ENCODE data around the gene PPP1CC. TPM values are rescaled to one million over a fixed set of nuclear protein-coding genes. Genes with fewer than 3 reads are reported as not detected.

The PPP1CC gene
- total RNA-seq, 1 donor from 2014 or later: 288 TPM

GRCh38 chr12:110690127-110690430 is 52.6 kb downstream of the PPP1CC start:
- no peaks in the 10 kb centered on the region for H3K36me3 Mint-ChIP-seq (ENCODE audit: low read depth)
- peak overlapping the region; percentile 88 for H3K4me3 Mint-ChIP-seq
- peaks cover 11% of the 10 kb centered on the region for H3K4me1 Mint-ChIP-seq
- H3K9me3 Mint-ChIP-seq: no peaks in the 10 kb centered on the region
- DNase-seq (ENCODE audit: low read depth, low spot score): no peak
- TF ChIP-seq CTCF (conservative IDR thresholded peaks at IDR 0.05): no peak
- peak overlapping the region; percentile 75 for H3K27ac Mint-ChIP-seq (ENCODE audit: unreplicated experiment)
- peaks cover 5% of the 10 kb centered on the region for H3K27me3 Mint-ChIP-seq (ENCODE audit: low read depth)

DNA sequence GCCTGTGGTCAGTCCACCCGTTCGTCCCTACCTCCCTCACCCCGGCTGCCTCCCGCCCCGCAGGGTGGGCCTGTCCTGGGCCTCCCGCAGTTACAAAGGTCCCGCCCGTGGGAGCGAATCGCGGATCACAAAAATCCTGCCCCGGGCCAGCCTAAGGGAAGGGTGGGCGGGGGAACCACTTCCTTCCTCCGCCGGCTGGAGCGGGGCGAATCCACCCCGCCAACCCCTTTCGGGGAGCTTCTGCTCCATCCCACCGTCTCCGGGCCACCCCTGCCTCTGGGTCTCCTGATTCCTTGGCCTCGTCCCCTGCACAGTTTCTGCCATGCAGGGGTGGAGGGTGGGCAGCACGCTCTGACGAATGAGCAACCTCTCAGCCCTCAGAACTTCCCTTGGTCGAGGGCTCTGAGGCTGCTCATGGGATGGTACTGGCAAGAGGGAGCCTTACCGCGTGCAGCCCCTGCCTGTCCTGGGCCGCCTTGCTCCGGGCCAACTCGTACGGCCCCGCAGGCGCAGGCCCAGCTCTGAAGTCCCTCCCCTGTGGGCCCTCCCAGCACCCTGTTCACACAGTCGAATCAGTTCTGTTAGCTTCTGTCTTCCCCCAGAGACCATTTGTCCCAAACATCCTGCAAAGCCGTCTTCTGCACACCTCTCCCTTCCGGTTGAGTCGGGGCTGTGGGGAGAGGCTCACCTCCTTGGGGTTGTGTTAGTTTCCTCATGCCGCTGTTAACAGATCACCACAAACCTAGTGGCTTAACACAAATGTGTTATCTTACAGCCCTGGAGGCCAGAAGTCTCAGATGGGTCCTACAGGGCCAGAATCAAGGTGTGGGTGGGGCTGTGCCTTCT is 53.2 kb downstream of the PPP1CC start:
- H3K4me1 Mint-ChIP-seq: peaks cover 11% of the 10 kb centered on the region
- H3K27me3 Mint-ChIP-seq (ENCODE audit: low read depth): peaks cover 5% of the 10 kb centered on the region
- no peaks in the 10 kb centered on the region for H3K36me3 Mint-ChIP-seq (ENCODE audit: low read depth)
- no peak for TF ChIP-seq CTCF (conservative IDR thresholded peaks at IDR 0.05)
- peak overlapping the region; percentile 91 for H3K27ac Mint-ChIP-seq (ENCODE audit: unreplicated experiment)
- DNase-seq (ENCODE audit: low read depth, low spot score): peak; percentile 52
- no peaks in the 10 kb centered on the region for H3K9me3 Mint-ChIP-seq
- peak overlapping the region; percentile 88 for H3K4me3 Mint-ChIP-seq

DNA sequence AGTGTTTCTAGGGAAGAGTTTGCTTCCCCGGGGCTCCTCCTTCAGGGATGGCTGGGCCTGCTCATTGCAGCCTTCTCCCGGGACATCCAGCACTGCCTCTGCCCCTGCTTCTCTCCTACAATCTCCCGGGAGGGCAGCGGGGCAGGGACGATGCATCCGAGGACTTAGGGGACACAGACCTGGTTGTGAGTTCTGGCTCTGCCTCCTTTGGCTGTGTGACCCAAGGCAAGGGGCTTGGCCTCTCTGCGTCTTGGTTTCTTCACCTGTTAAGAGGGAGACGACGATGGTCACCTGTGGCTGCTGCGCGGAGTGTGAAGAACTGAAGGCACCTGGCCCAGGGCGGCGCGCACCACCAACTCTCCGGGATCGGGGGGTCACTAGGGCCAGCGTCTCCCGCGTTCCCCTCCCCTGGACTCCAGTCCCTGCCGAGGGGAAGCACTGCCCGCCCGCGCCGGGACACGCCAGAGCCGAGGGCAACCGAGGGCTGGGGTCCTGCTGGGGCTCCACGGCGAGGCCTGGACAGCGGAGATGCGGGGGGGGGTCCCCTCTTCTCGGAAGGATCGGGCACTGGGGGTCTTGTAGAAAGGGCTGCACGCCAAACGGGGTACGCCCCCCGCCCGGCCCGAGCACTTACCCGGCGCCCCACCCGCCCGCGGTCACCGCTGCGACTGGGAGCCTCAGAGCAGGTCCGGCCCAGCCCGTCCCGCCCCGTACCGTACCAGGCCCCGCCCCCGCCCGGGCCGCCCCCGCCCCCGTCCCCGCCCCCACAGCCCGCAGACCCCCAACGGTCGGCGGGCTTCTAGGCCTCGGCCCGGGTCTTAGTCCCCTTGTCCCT is 54.0 kb downstream of the PPP1CC start, which contains the start of gene HVCN1:
TSS of gene HVCN1 (minus strand) at position 670 of the 835 bp plus-strand sequence. CDS start 5,870 bp downstream, outside the sequence.
- Mint-ChIP-seq H3K36me3 (ENCODE audit: low read depth) (no peaks in the 10 kb centered on the region), H3K27ac (ENCODE audit: unreplicated experiment) (peak within 1 kb of the TSS; percentile 91), H3K27me3 (ENCODE audit: low read depth) (peaks cover 5% of the 10 kb centered on the region), H3K4me1 (peaks cover 11% of the 10 kb centered on the region), H3K4me3 (peak within 1 kb of the TSS; percentile 88), H3K9me3 (no peaks in the 10 kb centered on the region)
- no peak for TF ChIP-seq CTCF (conservative IDR thresholded peaks at IDR 0.05)
- DNase-seq (ENCODE audit: low read depth, low spot score): no peak

GRCh38 chr12:110687396-110688169 is 55.1 kb downstream of the PPP1CC start:
- no peak for DNase-seq (ENCODE audit: low read depth, low spot score)
- no peak for TF ChIP-seq CTCF (conservative IDR thresholded peaks at IDR 0.05)
- Mint-ChIP-seq H3K27me3 (ENCODE audit: low read depth) (peaks cover 5% of the 10 kb centered on the region), H3K9me3 (no peaks in the 10 kb centered on the region), H3K4me1 (peaks cover 11% of the 10 kb centered on the region), H3K27ac (ENCODE audit: unreplicated experiment) (no peak overlapping the region), H3K36me3 (ENCODE audit: low read depth) (no peaks in the 10 kb centered on the region), H3K4me3 (peak overlapping the region; percentile 60)

- H3K27ac Mint-ChIP-seq (ENCODE audit: unreplicated experiment): no peak overlapping the region
- DNase-seq (ENCODE audit: low read depth, low spot score): no peak
- no peaks in the 10 kb centered on the region for H3K36me3 Mint-ChIP-seq (ENCODE audit: low read depth)
- H3K9me3 Mint-ChIP-seq: no peaks in the 10 kb centered on the region
- H3K4me3 Mint-ChIP-seq: peak overlapping the region; percentile 60
- H3K4me1 Mint-ChIP-seq: peaks cover 11% of the 10 kb centered on the region
- no peak for TF ChIP-seq CTCF (conservative IDR thresholded peaks at IDR 0.05)
- H3K27me3 Mint-ChIP-seq (ENCODE audit: low read depth): peaks cover 5% of the 10 kb centered on the region
Observed at GRCh38 chr12:110686294-110686903, 56.3 kb downstream of the PPP1CC start.

Data from neural crest cell (in vitro differentiated cells).